K562 (cell line): ENCODE measurements around the gene CDH16. TPM values are rescaled to one million over a fixed set of nuclear protein-coding genes. Genes with fewer than 3 reads are reported as not detected.

Experiments used
- ATAC-seq: fragments of 200-7000 bp; cut with Tn5 transposase; 3 replicates; pipeline ENCODE4 v1.9.1; 2020; ENCODE audit warnings: moderate library complexity
- BruUV-seq: library from RNA; stranded (reverse); fragments of 400-500 nt; replicated peaks from 2 replicates; lab custom pipeline; 2021; lab: Mats Ljungman, UMichigan
- CTCF ChIA-PET: fragments of 300-600 bp; formaldehyde crosslinking; extraction: SDS; loops from one replicate; lab custom pipeline; 2021; ENCODE audit warnings: low intra/inter-chr PET ratio; lab: Yijun Ruan, JAX
- POLR2A ChIA-PET: fragments of 300-600, 350-650 bp; sonication (Branson Sonifier 250); formaldehyde crosslinking; extraction: SDS; loops from one replicate; lab custom pipeline; 2021; ENCODE audit warnings: antibody characterized with exemption, inconsistent platforms; lab: Yijun Ruan, JAX
- DNase-seq, 4 experiments: peaks; one replicate each; pipeline versions ENCODE4 v3.0.0 to v3.0.0-alpha.2; 2011 to 2018; ENCODE audit warnings: low spot score in 3 of 4, mixed read lengths in 3 of 4; ENCODE audit errors: extremely low read depth in 1 of 4
- FAIRE-seq: peaks from 2 replicates; lab custom pipeline; 2011; peaks lifted over from hg19 to GRCh38; lab: Jason Lieb, UNC
- H2AFZ ChIP-seq: 2 replicates; pipeline ENCODE4 v1.6.0; 2011; ENCODE audit warnings: low read depth, low read length, control low read depth, inconsistent platforms
- H3K27ac ChIP-seq: fragments of 200-600 bp; 3 replicates; pipeline ENCODE4 v1.8.0; 2011; ENCODE audit warnings: low read depth, mild to moderate bottlenecking, control low read depth, inconsistent platforms, low read length, moderate library complexity, mixed read lengths; ENCODE audit errors: extremely low read depth
- H3K27me3 ChIP-seq, 2 experiments: fragments of 300-600 bp in 1 of 2; 2 replicates in 1 of 2; 3 replicates in 1 of 2; pipeline versions ENCODE4 v1.6.0 to v1.8.0; 2011; ENCODE audit warnings: inconsistent platforms in 2 of 2, low read length in 2 of 2, mild to moderate bottlenecking in 1 of 2, mixed read lengths in 1 of 2, moderate library complexity in 1 of 2; ENCODE audit not compliant: control insufficient read depth in 2 of 2, insufficient read depth in 2 of 2
- H3K36me3 ChIP-seq: fragments of 300-600 bp; 3 replicates; pipeline ENCODE4 v1.8.0; 2011; ENCODE audit warnings: mild to moderate bottlenecking, low read length, inconsistent platforms; ENCODE audit not compliant: control insufficient read depth, insufficient read depth
- H3K4me1 ChIP-seq, 2 experiments: fragments of 200-600 bp in 1 of 2; replicated peaks in 1 of 2; 2 replicates in 1 of 2; 3 replicates in 1 of 2; pipeline versions ENCODE4 v1.5.1 to v1.8.0; 2011; ENCODE audit warnings: inconsistent platforms in 2 of 2, low read length in 2 of 2, mild to moderate bottlenecking in 1 of 2, mixed read lengths in 1 of 2, moderate library complexity in 1 of 2; ENCODE audit not compliant: control insufficient read depth in 2 of 2, insufficient read depth in 2 of 2
- H3K4me2 ChIP-seq: 2 replicates; pipeline ENCODE4 v1.6.1; 2011; ENCODE audit warnings: low read length, control low read depth, inconsistent platforms, mixed read lengths; ENCODE audit not compliant: insufficient read depth
- H3K4me3 ChIP-seq: fragments of 200-600 bp; sonication (generic), shearing (Covaris generic); 2 replicates; pipeline ENCODE4 v1.5.1; 2016; ENCODE audit warnings: control low read depth, inconsistent platforms
- H3K79me2 ChIP-seq: fragments of 200-600 bp; 3 replicates; pipeline ENCODE4 v1.8.0; 2011; ENCODE audit warnings: low read length, inconsistent platforms; ENCODE audit not compliant: control insufficient read depth, insufficient read depth
- H3K9ac ChIP-seq, 2 experiments: 2 replicates each; pipeline versions ENCODE4 v1.6.0 to v1.6.1; 2011; ENCODE audit warnings: low read depth in 2 of 2, low read length in 2 of 2, control low read depth in 1 of 2, inconsistent platforms in 1 of 2, mild to moderate bottlenecking in 1 of 2, mixed read lengths in 1 of 2; ENCODE audit not compliant: insufficient read depth in 1 of 2
- H3K9me1 ChIP-seq: one replicate; pipeline ENCODE4 v1.6.0; 2011; ENCODE audit warnings: inconsistent platforms, mild to moderate bottlenecking, low read length, moderate library complexity; ENCODE audit not compliant: control insufficient read depth, insufficient read depth
- H3K9me3 ChIP-seq: replicated peaks from 2 replicates; pipeline ENCODE4 v1.5.1; 2011; ENCODE audit warnings: low read depth, low read length, inconsistent platforms; ENCODE audit not compliant: control insufficient read depth, insufficient read depth
- H4K20me1 ChIP-seq: replicated peaks from 2 replicates; pipeline ENCODE4 v1.6.1; 2011; ENCODE audit warnings: low read length, inconsistent platforms, mixed read lengths; ENCODE audit not compliant: control insufficient read depth, insufficient read depth
- ADNP ChIP-seq: fragments of 200-800 bp; sonication (Bioruptor generic); IDR thresholded peaks from 2 replicates; pipeline ENCODE4 v1.6.1; 2016; ENCODE audit warnings: missing genetic modification characterization, missing compliant biosample characterization
- BCOR ChIP-seq: fragments of 450-650 bp; IDR thresholded peaks from 2 replicates; pipeline ENCODE4 v1.6.1; 2016
- BRD9 ChIP-seq: fragments of 450-650 bp; IDR thresholded peaks from 2 replicates; pipeline ENCODE4 v1.6.1; 2018; ENCODE audit warnings: low read depth; ENCODE audit not compliant: partially characterized antibody
- CBX1 ChIP-seq: sonication (generic); IDR thresholded peaks from 2 replicates; pipeline ENCODE4 v1.6.1; 2016; ENCODE audit warnings: antibody characterized with exemption, low read depth, mild to moderate bottlenecking
- E2F3 ChIP-seq: fragments of 250-450 bp; sonication (Bioruptor Pico); IDR thresholded peaks from 2 replicates; pipeline ENCODE4 v1.4.0; 2020; ENCODE audit warnings: mild to moderate bottlenecking
- ESRRA ChIP-seq: fragments of 450-650 bp; IDR thresholded peaks from 2 replicates; pipeline ENCODE4 v1.6.1; 2014; ENCODE audit warnings: low read depth, mild to moderate bottlenecking, moderate library complexity, borderline replicate concordance
- HMG20B ChIP-seq: fragments of 250-450 bp; sonication (Bioruptor Pico); IDR thresholded peaks from 2 replicates; pipeline ENCODE4 v1.5.0; 2021; ENCODE audit warnings: mild to moderate bottlenecking
- IRF9 ChIP-seq: fragments of 450-650 bp; IDR thresholded peaks from 2 replicates; pipeline ENCODE4 v1.6.1; 2016; ENCODE audit warnings: missing biosample characterization, missing genetic modification characterization
- MCM2 ChIP-seq: fragments of 450-650 bp; IDR thresholded peaks from 2 replicates; pipeline ENCODE4 v1.6.1; 2017; ENCODE audit warnings: low read depth, mild to moderate bottlenecking
- NUFIP1 ChIP-seq: fragments of 450-650 bp; IDR thresholded peaks from 2 replicates; pipeline ENCODE4 v1.6.1; 2018; ENCODE audit not compliant: partially characterized antibody
- OTX1 ChIP-seq: fragments of 450-650 bp; formaldehyde crosslinking; IDR thresholded peaks from 2 replicates; pipeline ENCODE4 v1.4.0; 2022; ENCODE audit warnings: mild to moderate bottlenecking
- RBM25 ChIP-seq: fragments of 200-400 bp; formaldehyde crosslinking; IDR thresholded peaks from 2 replicates; pipeline ENCODE4 v1.6.1; 2018; ENCODE audit warnings: low read length, low read depth, moderate library complexity; ENCODE audit not compliant: severe bottlenecking
- SMAD2 ChIP-seq: fragments of 150-350 bp; IDR thresholded peaks from 2 replicates; pipeline ENCODE4 v1.6.1; 2014; ENCODE audit warnings: low read depth, mild to moderate bottlenecking, low read length
- TAF15 ChIP-seq: fragments of 200-400 bp; formaldehyde crosslinking; IDR thresholded peaks from 2 replicates; pipeline ENCODE4 v1.6.1; 2017; ENCODE audit warnings: mild to moderate bottlenecking, low read depth, low read length, moderate library complexity
- THRAP3 ChIP-seq: fragments of 450-650 bp; IDR thresholded peaks from 2 replicates; pipeline ENCODE4 v1.6.1; 2016; ENCODE audit warnings: mild to moderate bottlenecking, inconsistent platforms, borderline replicate concordance
- ZNF175 ChIP-seq: fragments of 200-800 bp; sonication (Bioruptor generic); IDR thresholded peaks from 2 replicates; pipeline ENCODE4 v1.6.1; 2016; ENCODE audit warnings: low read depth, mild to moderate bottlenecking, missing genetic modification characterization, missing compliant biosample characterization
- ZNF217 ChIP-seq: sonication (generic); formaldehyde crosslinking; IDR thresholded peaks from 2 replicates; pipeline ENCODE4 v1.8.0; 2022; ENCODE audit warnings: mild to moderate bottlenecking, missing genetic modification reagents
- WGBS: fragments of 100-300 bp; shearing (Covaris generic); methylation state at CpG from one replicate; pipeline ENCODE4 v1.1.6; 2016; ENCODE audit warnings: low coverage, mixed read lengths; ENCODE audit not compliant: insufficient coverage; ENCODE audit errors: missing lambda C conversion rate; 5-methylcytosine and 5-hydroxymethylcytosine counted together
- in situ Hi-C: fragments of 300-500 bp; cut with MboI; formaldehyde crosslinking; loops from 4 replicates; pipeline ENCODE4 v1.15.0; 2018; ENCODE audit warnings: inconsistent platforms, mixed read lengths
- intact Hi-C: fragments of 100-400 bp; cut with micrococcal nuclease; formaldehyde crosslinking; loops from 2 replicates; pipeline ENCODE4 v1.14.2; 2022
- polyA plus RNA-seq, 8 experiments: library from polyadenylated mRNA; depleted of rRNA in 4 of 8; stranded (reverse) in 5 of 8; unstranded in 3 of 8; fragments of >200 nt; fragmentation: Nextera tagmentation in 2 of 8; fragmentation: Illumina TruSeq in 1 of 8; extraction: Ambion mirVana in 2 of 8; extraction: Trizol in 1 of 8; gene quantifications; 2 replicates each; pipeline versions ENCODE4 v1.2.1 to v1.2.3, GENCODE V29; 2011 to 2014; ENCODE audit warnings: inconsistent platforms in 1 of 8, missing spikeins in 1 of 8
- total RNA-seq, 7 experiments: library from RNA; depleted of rRNA in 6 of 7; stranded (reverse); fragments of >200 nt in 6 of 7; fragmentation: Illumina TruSeq in 2 of 7; extraction: Trizol in 2 of 7; gene quantifications; 2 replicates each; pipeline versions ENCODE4 v1.2.1 to v1.2.3, GENCODE V29; 2011 to 2021; ENCODE audit warnings: low replicate concordance in 1 of 7
- TF ChIP-seq, protein P1 (sequence below): fragments of 450-650 bp; IDR thresholded peaks from 2 replicates; pipeline ENCODE4 v1.6.1; 2016
- TF ChIP-seq, protein P2 (sequence below): sonication (generic); formaldehyde crosslinking; IDR thresholded peaks from 2 replicates; pipeline ENCODE4 v1.8.1; 2023; ENCODE audit warnings: mild to moderate bottlenecking, missing genetic modification reagents

The CDH16 gene
- total and polyA plus RNA-seq, 9 of the 15 experiments (the other 6 are each of a cell fraction or from before 2014, with no cell fraction given) = not detected

GRCh38 chr16:66899310-66899944 lies 19.3 kb downstream of the CDH16 start (continued):
- TF ChIP-seq ZNF175 = peak; percentile 89; the same call in 1 of the 2 replicates
- TF ChIP-seq, all 486 proteins: peak for 55

DNA sequence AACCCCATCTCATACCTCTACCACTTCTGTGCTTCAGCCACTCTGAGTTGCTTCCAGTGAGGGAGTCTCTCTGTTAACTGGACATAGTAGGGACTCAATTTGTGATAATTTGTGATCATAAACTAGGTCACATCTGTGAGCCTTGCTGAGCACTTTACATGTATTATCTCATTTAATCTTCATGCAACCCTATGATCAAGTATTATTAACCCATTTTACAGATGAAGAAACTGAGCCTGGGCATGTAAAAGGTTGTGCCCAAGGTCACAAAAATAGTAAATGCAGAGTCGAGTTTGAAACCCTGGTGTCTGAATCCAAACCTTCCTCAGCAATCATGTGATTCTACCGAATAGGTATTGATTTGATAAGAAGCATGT lies 19.8 kb downstream of the CDH16 start:
- no peak for ATAC-seq
- Histone ChIP-seq H3K79me2 (no peaks in the 10 kb centered on the region), H4K20me1 (no peaks in the 10 kb centered on the region), H3K4me2 (peak overlapping the region; percentile 77), H3K27ac (peak overlapping the region; percentile 87), H3K4me1 (peaks cover 30 to 51% of the 10 kb centered on the region in 2 experiments), H3K27me3 (no peaks in the 10 kb centered on the region), H3K36me3 (no peaks in the 10 kb centered on the region), H3K4me3 (no peak overlapping the region), H2AFZ (peak overlapping the region; percentile 78), H3K9me1 (no peaks in the 10 kb centered on the region), H3K9me3 (no peaks in the 10 kb centered on the region), H3K9ac (peak overlapping the region; percentile 80 to 89; a peak in 2 of 4 replicates)
- no peak for FAIRE-seq
- intact Hi-C loops (loop anchor here (5.0 kb wide), 2 partner anchors 48 to 118 kb away; no protein-coding TSS in a partner anchor), in situ Hi-C loops (loop anchor here (5.0 kb wide), 1 partner anchor 33 kb away; the partner anchor contains the start of gene CIAO2B)
- no peak for DNase-seq
- CTCF ChIA-PET = no interaction called here
- BruUV-seq = no TSS peak
- WGBS = 43% methylated on average over 2 of the region's 2 CpGs
- POLR2A ChIA-PET = interaction anchor here (0.7 kb wide), 1 partner anchor 32 kb away, joined by 4 read pairs; no protein-coding TSS in a partner anchor
- TF ChIP-seq IRF9 (tag) (no peak), ESRRA (peak; percentile 99), E2F3 (no peak), TAF15 (no peak), SMAD2 (no peak), NUFIP1 (no peak), THRAP3 (no peak), MCM2 (no peak), OTX1 (CRISPR knock-in tag) (no peak), ZNF217 (CRISPR knock-in tag) (no peak), BRD9 (no peak), RBM25 (peak; percentile 97), BCOR (peak; percentile 99), ADNP (tag) (peak; percentile 100), HMG20B (no peak), CBX1 (peak; percentile 96)
- TF ChIP-seq, protein P1, sequence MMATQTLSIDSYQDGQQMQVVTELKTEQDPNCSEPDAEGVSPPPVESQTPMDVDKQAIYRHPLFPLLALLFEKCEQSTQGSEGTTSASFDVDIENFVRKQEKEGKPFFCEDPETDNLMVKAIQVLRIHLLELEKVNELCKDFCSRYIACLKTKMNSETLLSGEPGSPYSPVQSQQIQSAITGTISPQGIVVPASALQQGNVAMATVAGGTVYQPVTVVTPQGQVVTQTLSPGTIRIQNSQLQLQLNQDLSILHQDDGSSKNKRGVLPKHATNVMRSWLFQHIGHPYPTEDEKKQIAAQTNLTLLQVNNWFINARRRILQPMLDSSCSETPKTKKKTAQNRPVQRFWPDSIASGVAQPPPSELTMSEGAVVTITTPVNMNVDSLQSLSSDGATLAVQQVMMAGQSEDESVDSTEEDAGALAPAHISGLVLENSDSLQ = no peak
- TF ChIP-seq, protein P2, sequence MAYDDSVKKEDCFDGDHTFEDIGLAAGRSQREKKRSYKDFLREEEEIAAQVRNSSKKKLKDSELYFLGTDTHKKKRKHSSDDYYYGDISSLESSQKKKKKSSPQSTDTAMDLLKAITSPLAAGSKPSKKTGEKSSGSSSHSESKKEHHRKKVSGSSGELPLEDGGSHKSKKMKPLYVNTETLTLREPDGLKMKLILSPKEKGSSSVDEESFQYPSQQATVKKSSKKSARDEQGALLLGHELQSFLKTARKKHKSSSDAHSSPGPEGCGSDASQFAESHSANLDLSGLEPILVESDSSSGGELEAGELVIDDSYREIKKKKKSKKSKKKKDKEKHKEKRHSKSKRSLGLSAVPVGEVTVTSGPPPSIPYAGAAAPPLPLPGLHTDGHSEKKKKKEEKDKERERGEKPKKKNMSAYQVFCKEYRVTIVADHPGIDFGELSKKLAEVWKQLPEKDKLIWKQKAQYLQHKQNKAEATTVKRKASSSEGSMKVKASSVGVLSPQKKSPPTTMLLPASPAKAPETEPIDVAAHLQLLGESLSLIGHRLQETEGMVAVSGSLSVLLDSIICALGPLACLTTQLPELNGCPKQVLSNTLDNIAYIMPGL (CRISPR knock-in tag) = no peak
